Lung microvascular endothelial cell (primary cell): ENCODE measurements around the gene SH3RF3. TPM values are rescaled to one million over a fixed set of nuclear protein-coding genes. Genes with fewer than 3 reads are reported as not detected.

Source experiments
- DNase-seq, 2 donors: peaks; one replicate each; pipeline versions ENCODE4 v3.0.0 to v3.0.0-alpha.2; 2010; ENCODE audit warnings: low read depth in 2 of 2
- total RNA-seq: library from RNA; depleted of rRNA; stranded (reverse); fragments of >200 nt; gene quantifications from 2 replicates; pipeline ENCODE4 v1.2.1, GENCODE V29; 2014

Gene SH3RF3
- total RNA-seq, 1 donor from 2014 or later = 7.3 TPM

DNA sequence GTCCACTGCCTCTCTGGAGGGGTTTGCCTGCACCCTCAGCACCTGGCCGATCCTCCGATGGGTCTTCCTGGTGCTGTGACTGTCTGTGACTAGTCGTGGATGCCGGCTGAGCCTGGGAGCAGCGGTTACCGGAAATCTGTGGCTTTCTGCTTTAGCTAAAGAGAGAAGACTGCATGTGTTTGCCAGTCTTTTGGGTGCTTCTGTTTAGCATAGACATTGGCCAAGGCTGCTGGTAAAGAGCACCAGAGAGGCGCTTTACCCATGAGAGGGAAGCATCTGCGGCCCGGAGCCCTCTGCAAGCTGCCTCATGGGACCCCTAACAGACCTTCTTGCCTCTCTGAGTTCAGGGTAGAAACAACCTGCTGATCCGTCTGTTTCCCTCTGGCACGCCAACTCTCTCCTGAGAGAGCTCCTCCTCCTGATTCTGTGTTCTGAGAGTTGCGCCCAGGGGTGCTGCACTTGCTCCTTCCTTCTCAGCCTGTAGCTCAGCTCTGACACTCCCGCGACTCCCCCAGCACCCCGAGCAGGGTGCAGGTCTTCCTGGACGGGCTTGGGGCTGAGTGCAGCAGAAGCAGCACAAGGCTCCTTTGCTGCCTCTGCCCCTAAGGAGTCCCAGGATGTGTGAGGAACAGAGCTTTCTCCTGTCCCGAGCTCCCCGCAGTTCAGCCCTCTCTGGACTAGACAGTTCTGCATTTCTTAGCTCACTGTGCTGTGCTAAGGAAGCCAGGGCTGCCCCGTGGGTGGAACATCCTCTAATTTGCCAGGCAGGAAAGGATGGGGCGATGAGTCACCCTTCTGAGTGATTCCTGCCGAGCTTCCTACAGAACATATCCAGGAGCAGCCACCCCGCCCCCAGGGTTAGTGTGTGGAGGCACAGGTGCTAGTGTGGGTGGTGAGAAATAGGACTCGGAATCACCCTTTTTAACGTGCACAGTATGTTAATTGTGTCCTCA lies 203.2 kb downstream of the SH3RF3 start:
- DNase-seq = peak; percentile 89 to 98

DNA sequence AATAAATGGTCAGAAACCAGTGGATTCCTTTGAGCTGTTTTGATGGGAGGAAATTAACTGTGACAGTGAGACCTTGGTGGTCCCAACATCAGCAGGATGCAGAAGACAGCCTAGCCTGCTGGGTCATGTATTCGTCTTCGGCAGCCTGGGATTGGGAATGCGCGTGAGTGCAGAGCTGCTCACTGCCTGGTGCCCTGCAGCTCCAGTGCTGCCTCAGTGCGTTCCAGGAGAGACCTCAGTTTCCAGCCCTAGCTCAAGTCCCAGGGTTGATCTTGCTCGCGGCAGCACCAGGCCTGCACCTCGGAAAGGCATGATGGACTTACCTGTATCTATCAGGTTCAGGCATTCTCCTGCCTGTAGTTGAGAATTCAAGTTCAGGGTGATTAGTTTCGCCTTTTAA lies 203.9 kb downstream of the SH3RF3 start:
- DNase-seq = no peak

DNA sequence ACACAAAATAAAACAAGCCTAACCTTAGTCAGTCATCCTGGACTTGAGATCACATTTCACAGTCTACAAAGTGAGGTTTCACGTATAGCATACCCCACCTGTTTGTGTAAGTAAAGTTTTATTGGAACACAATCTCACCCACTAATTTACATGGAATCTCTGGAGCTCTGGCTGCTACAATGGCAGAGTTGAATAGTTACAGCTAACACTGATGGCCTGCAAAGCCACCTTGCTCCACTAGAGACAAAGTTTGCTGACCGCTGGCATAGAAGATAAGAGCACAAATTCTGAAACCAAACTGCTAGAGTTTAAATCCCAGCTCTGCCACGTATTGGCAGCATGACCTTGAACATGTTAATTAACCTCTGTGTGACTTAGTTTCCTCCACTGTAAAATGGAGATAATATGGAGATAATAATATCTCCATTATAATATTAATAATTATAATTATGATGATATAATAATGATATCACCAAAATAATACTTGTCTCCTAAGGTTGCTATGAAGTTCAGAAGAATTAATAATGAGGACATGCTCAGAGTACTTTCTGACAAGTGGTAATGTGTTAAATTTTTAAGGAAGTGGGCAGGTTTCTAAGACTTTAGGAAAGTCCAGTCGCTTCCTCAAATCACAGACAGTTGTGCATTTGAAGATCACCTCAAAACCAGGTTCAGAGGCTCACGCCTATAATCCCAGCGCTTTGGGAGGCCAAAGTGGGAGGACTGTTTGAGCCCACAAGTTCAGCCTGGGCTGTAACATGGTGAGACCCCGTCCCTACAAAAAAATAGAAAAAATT lies 204.6 kb downstream of the SH3RF3 start:
- DNase-seq = peak; percentile 66 to 74

DNA sequence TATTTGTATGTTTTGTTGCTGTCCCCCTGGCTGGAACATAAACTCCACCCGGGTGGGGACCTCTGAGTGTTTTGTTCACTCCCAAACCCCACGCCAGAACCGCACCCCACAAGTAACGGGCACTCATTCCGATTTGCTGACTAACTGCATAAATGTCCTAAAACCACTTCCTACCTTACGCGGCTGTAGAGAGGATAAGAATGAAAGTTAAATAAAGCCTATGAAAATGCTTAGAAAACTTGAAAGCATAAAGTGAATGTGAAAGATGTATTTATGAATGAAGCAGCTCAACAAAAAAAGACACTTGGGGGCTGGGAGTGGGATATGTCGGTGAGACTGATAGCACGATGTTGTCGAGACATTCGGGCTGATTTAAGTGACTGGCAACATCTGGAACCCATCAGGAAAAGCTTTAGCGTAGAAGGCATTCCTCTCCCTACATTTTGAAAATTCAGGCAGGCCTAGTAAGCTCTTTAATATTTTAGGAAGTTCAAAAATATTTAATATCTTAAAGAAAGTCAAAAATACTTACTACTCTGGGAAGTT lies 206.7 kb downstream of the SH3RF3 start:
- peak; percentile 31 to 65 for DNase-seq

DNA sequence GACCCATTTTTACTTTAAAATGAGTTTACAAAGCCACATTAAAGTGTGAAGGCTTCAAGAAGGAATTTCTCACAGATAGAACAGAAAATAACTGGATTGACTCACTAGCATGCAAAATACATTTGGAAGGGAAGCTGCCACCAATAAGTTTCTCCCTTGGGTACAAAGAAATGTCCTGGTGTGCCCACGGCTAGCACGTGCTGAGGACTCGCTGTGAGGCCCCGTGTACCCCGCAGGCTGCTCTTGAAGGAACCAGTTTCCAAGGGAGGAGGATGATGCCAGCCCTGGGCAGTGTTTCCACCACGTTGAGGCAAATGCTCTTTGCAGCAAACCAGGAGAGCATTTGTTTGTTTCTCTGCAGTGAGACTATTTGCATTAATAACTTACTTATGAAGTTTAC lies 207.3 kb downstream of the SH3RF3 start:
- no peak for DNase-seq

DNA sequence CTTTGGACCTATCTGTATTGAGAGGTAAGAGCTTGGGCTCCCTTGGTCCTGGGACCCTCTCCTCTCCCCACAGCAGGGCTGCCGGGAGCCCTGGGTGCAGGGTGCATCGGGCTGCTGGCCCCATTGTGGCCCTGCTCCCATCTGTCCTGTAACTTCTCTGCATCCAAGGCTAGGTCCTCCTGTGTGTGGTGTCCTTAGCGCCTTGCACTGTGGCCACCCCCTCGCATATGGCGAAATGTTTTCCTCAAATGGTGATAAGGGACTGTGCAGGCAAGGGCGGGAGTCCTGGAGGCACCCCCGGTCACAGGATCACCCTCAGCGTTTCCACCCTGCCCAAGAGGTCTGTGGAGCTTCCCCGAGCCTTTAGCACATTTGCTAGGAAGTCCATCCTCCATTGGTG lies 208.2 kb downstream of the SH3RF3 start:
- no peak for DNase-seq

DNA sequence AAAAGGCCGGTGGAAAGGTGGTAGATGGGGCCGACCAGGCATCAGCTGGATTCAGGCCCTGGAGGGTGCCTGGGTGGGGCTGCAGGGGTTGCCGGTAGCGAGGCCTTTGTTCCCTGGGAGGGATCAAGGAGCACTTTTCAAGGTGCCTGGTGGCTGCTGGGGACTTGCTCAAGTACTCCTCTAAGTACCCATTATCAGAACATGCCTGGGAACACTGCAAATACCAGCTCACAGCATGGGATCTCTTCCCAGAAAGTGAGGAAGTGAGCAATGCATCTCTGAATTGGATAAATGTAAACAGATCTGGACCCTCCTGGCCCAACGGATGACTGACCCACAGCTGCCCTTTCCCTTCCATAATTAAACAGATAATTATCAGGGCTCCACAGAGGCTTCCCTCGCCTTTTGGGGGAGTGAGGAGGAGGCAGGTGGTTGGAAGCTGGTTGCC lies 210.5 kb downstream of the SH3RF3 start:
- DNase-seq = peak; percentile 59 to 96

DNA sequence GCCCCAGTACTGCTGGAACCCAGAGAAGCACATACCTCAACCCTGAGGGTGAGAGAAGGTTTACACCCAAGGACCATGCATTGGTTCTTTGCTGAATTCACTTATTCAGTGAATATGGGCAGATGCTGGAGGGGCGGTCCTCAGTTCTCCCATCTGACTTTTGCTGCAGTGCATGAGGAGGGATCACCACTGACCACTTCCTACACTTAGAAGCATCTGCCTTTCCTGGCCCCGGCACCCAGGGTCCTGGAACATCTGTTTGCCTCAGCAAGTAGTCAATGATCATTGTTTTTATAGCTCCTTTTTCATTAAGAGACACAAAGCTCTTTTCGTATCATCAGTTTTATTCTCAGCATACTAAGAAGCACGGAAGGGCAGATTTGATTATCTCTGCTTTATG lies 211.4 kb downstream of the SH3RF3 start:
- no peak for DNase-seq

DNA sequence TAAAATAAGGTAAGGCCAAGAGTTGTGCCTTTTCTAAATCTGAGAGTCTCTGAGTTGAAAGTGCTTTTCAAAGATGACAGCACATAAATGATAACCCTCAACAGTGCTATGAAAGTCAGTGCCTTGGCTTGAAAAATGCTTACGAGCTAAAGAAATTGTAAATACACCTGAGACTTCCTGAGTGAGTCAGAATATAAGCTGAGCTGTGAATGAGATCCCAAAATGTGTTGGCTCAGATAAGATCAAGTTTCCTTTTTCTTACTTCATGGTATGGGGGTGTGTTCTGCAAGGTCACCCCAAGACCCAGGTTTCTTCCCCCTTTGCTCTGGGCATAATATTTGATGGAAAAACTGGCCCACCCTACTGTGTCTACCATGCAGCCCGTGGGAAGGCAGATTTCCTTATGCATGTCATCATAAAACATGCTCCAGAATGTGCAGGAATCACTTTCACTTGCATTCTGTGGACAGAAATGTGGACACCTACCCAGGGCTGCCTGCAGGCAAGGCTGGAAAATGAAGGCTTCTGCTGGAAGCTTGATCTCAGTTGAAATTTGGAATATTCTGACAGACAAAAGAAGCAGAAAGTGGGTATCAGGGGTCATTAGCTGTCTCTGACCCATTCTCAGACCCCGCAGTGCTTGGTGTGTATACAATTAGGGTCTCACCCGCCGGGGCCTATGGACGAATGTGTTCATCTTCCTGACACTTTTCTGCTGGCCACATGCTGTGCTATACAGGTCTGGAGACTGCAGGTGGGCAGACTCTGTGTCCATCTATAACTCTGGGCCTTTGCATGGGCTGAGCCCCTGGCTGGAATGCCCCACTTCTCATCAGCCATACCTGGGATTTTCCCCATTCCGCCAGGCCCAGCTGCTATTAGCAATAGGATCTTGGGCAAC lies 212.6 kb downstream of the SH3RF3 start:
- DNase-seq = peak in 1 of 2 donors; percentile 63

DNA sequence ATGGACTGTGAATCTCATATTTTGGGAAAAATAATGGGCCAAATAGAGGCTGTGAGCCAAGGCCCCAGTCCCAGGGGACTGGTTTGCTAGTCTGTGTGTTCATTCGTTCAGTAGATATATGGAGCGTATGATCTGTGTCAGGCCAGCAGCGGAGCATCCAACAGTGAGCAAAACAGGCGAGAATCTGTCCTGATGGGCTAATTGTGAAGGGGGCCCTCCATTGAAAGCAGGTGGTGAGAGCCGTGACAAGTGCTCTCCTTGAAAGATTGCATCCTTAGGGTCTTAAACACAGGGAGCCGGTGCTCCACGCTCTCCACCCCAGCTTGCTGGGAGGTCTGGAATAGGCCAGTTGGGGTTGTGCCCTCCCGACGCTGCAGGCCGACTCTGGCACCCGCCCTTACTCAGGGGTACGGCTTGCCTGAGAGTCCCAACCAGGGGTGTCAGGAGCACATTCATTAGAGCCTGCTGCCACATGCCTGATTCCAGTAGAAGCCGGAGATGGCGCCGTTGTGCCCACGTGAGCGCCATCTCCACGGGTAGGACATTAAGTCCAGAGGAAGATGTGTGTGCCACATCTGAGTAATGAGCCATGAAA lies 213.3 kb downstream of the SH3RF3 start:
- no peak for DNase-seq

DNA sequence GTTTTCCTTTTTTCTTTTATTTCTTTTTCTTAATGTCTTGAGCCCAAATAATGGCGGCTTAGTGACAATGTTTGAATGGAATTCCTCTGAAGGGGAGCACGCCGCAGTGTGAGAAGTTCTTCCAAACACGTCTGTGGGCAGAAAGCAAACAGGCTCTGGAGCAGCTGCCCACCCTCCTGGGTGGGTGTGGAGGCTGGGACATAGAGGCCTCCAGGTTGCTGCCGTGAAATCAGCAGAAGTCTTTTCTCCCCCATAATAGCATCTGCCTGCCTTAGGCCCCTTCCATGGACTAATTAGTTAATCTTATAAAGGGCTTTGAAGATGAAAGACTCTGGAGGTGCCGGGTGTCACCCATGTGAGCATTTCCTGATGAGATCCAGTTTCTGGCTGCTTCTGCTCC lies 213.9 kb downstream of the SH3RF3 start:
- no peak for DNase-seq

DNA sequence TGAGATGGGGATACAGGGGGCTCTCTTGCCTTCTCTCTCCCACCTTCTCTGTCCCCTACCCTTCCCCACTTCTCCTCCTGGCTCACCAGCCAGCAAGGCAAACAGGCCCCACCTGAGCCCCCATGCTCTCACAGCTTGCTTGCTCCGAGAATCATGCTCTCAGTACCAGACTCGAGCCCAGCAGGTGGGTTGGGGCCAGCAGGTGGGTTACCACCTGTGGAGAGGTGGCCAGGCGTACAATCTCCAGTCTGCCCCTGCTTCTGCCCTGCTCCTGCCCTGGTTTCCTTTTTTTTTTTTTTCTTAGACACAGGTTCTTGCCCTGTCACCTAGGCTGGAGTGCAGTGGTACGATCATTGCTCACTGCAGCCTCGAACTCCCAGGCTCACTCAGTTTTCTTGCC lies 214.5 kb downstream of the SH3RF3 start:
- DNase-seq = no peak

DNA sequence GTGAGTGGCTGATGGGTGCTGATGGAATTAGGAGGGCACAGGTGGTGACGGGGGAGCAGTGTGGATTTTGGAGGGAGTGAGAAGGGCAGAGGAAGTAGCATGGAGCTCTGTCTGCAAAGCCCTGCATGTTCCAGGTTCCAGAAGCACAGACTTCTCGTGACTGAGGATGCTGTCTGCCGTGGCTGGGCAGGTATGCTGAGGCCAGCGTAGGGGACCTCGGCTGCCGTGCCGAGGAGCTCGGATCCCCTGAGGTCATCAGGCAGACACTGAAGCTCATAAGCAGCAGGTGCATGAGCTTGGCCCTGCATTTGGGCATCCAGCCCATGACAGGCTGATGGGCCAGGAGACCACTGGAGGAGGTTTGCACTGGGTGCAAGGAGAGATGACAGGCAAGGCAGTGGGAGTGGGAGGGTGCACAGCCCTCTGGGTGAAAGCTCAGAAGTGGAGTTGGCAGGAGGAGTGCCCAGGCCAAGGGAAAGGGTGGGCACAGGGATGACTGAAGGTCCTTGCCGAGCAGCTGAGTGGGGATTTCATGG lies 215.3 kb downstream of the SH3RF3 start:
- DNase-seq = no peak

DNA sequence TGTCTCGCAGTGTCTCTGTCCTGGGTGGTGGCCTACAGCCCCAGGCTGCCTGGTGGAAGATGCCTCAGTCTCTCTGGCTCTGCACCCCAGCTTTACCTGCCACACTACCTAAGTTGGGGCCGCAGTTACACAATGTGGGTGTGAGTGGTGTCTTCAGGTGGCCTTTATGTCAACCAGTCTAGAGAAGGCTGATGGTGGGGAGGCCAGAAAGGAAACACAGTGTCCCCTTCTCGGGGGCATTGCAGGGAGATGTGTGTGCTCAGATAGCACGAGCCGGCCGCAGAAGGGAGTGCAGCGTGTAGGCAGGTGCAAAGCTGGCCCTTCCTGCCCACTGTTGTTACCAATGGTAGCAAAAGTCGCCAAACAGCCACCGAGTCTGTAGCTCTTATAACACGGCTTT lies 216.1 kb downstream of the SH3RF3 start:
- DNase-seq = no peak

DNA sequence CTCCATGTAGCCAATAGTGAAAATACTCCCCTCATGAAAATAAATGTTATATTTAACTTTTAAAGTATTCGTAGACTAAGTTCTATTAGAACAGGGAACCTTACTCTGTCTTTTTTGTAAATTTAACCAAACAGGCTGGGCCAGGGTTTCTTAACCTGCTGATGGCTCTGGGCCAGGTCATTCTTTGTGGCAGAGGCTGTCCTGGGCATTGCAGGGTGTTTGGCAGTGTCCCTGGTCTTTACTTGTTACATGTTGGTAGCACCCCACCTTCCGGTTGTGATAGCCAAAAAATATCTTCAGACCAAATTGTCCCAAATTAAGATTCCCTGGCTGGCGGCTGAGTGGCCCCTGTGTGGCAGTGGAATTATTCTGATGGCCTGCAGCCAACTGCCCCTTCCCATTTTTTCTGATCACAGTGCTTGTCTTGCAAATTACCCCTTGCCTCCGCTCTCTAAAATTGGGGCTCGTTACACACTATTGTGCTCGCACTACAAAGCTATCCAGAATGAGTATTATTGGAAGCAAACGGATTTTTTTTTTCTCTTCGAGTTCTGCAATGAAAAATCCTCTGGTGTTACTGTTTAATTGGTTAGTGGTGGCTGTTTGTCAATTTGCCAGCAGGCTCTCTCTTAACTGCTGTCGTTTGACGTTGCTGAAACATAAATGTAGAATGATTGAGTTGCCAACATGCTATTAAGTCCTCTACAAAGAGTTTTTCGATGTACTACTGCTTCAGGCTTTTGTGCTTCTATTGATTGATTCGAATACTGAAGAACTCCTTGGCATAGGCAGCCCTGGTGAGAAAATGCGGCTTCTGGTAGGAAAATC lies 216.9 kb downstream of the SH3RF3 start:
- DNase-seq = no peak

DNA sequence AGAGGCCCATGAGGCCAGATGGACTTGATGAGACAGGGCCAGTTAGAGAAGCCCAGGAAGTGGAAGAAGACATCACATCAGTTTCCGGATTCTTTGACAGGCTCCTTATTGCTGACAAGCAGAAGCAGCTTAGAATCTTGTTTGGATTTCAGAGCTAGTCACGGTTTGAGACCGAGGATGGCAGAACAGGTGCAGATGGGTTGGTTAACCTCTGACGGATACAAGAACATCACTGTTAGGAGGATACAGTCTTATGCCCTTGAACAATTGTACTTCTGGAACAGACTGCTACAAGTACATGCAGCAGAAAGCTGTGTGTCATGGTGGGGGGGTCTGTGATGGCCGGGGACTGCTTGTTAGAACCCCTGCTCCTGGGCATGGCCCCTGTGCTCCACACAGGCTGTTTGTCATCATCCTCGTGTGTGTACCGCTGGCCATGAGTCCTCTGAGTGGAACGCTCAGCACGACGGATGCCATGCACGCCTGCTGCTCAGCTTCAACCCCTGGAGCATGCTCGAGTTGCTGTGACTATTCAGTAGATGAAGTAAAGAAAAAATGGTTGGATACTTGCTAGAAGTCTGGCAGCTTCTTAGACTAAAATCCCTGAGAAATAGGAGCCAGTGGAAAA lies 217.7 kb downstream of the SH3RF3 start:
- no peak for DNase-seq

DNA sequence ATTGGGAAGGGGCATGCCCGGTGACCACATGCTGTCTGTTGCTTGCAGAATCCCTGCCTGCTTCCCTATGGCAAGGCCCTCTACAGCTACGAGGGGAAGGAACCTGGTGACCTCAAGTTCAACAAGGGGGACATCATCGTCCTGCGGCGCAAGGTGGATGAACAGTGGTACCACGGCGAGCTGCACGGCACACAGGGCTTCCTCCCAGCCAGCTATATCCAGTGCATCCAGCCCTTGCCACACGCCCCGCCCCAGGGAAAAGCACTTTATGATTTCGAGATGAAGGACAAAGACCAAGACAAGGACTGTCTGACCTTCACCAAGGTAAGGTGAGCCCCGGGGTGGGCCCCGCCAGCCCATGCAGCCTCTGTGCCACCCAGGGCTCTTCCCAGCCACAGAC lies 218.6 kb downstream of the SH3RF3 start:
- no peak for DNase-seq

DNA sequence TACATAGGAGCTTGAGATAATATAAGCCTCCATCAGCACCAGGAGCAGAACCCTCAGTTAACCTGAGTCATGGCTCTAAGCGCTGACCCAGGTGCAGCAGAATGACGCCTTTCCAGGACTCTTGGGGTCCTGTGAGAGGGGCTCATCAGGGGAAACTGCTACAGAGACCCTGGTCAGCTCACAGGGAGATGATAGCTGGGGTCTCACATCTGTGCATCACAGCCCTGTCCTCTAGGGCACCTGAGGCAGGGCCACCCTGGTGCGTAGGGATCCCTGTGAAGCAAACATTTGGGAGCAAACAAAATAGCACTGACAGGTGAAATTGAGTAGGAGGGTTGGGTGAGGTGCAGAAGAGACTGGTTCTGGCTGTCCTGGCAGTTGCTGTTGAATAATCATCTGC lies 219.2 kb downstream of the SH3RF3 start:
- DNase-seq = no peak
